K562 (cell line): ENCODE results near the gene LITAF. TPM values are rescaled to one million over a fixed set of nuclear protein-coding genes. Genes with fewer than 3 reads are reported as not detected.

Experiments
- HDGF ChIP-seq: fragments of 450-650 bp; IDR thresholded peaks from 2 replicates; pipeline ENCODE4 v1.6.1; 2016
- LEF1 ChIP-seq: fragments of 450-650 bp; IDR thresholded peaks from 2 replicates; pipeline ENCODE4 v1.6.1; 2016; ENCODE audit warnings: mild to moderate bottlenecking
- MECOM ChIP-seq: fragments of 250-450 bp; sonication (Bioruptor Pico); IDR thresholded peaks from 2 replicates; pipeline ENCODE4 v1.8.0; 2022; ENCODE audit warnings: inconsistent platforms
- PPARD ChIP-seq: fragments of 250-450 bp; sonication (Bioruptor Pico); IDR thresholded peaks from 2 replicates; pipeline ENCODE4 v1.8.0; 2022; ENCODE audit warnings: inconsistent platforms, mild to moderate bottlenecking, moderate library complexity
- TRIM28 ChIP-seq: fragments of 450-650 bp; IDR thresholded peaks from 2 replicates; pipeline ENCODE4 v1.6.1; 2017
- ZFP36 ChIP-seq: fragments of 150-350 bp; IDR thresholded peaks from 2 replicates; pipeline ENCODE4 v1.6.1; 2018; ENCODE audit warnings: low read length, low read depth; ENCODE audit not compliant: partially characterized antibody
- polyA plus RNA-seq, 8 experiments: library from polyadenylated mRNA; depleted of rRNA in 4 of 8; stranded (reverse) in 5 of 8; unstranded in 3 of 8; fragments of >200 nt; fragmentation: Nextera tagmentation in 2 of 8; fragmentation: Illumina TruSeq in 1 of 8; extraction: Ambion mirVana in 2 of 8; extraction: Trizol in 1 of 8; gene quantifications; 2 replicates each; pipeline versions ENCODE4 v1.2.1 to v1.2.3, GENCODE V29; 2011 to 2014; ENCODE audit warnings: inconsistent platforms in 1 of 8, missing spikeins in 1 of 8
- total RNA-seq, 7 experiments: library from RNA; depleted of rRNA in 6 of 7; stranded (reverse); fragments of >200 nt in 6 of 7; fragmentation: Illumina TruSeq in 2 of 7; extraction: Trizol in 2 of 7; gene quantifications; 2 replicates each; pipeline versions ENCODE4 v1.2.1 to v1.2.3, GENCODE V29; 2011 to 2021; ENCODE audit warnings: low replicate concordance in 1 of 7
- TF ChIP-seq, protein P1 (sequence below): fragments of 450-650 bp; IDR thresholded peaks from 2 replicates; pipeline ENCODE4 v1.6.1; 2016; ENCODE audit warnings: mild to moderate bottlenecking, moderate library complexity
- TF ChIP-seq, protein P2 (sequence below): fragments of 200-800 bp; sonication (Bioruptor generic); IDR thresholded peaks from 2 replicates; pipeline ENCODE4 v1.6.1; 2017; ENCODE audit warnings: missing genetic modification characterization, missing compliant biosample characterization
- TF ChIP-seq, protein P3 (sequence below): fragments of 250-450 bp; sonication (Bioruptor Pico); IDR thresholded peaks from 2 replicates; pipeline ENCODE4 v1.8.0; 2022; ENCODE audit warnings: moderate library complexity, mild to moderate bottlenecking, inconsistent platforms
- TF ChIP-seq, protein P4 (sequence below): fragments of 450-650 bp; formaldehyde crosslinking; IDR thresholded peaks from 2 replicates; pipeline ENCODE4 v1.4.0; 2020; ENCODE audit warnings: mild to moderate bottlenecking, mixed read lengths

The LITAF gene
- total and polyA plus RNA-seq, 9 of the 15 experiments (the other 6 are each of a cell fraction or from before 2014, with no cell fraction given), result 4.1 to 17.8 (median 11.9) TPM

DNA sequence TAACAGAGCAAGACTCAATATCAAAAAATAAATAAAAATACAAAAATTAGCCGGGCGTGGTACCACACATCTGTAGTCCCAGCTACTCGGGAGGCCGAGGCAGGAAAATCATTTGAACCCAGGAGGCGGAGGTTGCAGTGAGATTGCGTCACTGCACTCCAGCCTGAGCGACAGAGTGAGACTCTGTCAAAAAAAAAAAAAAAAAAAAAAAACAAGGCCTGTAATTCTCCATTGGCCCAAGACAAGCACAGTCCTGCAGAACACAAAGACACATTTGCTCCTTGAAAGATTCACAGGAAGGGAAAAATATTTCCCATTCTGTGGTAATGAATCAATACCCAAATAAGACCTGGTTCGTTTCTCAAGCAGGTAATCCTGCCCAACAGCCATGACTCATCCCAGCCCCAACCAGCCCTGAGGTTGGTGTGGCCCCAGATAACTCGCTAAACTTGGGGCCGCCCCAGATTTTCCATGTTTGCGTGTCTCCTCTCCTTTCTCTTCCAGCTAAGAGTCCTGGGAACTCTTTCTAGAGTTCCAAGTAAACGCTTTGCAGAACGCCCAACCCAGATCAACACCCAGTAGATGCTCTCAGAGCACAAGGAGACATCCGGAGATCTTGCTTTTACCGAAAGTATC, 41.2 kb upstream of the LITAF start (continued):
- TF ChIP-seq, protein P1, sequence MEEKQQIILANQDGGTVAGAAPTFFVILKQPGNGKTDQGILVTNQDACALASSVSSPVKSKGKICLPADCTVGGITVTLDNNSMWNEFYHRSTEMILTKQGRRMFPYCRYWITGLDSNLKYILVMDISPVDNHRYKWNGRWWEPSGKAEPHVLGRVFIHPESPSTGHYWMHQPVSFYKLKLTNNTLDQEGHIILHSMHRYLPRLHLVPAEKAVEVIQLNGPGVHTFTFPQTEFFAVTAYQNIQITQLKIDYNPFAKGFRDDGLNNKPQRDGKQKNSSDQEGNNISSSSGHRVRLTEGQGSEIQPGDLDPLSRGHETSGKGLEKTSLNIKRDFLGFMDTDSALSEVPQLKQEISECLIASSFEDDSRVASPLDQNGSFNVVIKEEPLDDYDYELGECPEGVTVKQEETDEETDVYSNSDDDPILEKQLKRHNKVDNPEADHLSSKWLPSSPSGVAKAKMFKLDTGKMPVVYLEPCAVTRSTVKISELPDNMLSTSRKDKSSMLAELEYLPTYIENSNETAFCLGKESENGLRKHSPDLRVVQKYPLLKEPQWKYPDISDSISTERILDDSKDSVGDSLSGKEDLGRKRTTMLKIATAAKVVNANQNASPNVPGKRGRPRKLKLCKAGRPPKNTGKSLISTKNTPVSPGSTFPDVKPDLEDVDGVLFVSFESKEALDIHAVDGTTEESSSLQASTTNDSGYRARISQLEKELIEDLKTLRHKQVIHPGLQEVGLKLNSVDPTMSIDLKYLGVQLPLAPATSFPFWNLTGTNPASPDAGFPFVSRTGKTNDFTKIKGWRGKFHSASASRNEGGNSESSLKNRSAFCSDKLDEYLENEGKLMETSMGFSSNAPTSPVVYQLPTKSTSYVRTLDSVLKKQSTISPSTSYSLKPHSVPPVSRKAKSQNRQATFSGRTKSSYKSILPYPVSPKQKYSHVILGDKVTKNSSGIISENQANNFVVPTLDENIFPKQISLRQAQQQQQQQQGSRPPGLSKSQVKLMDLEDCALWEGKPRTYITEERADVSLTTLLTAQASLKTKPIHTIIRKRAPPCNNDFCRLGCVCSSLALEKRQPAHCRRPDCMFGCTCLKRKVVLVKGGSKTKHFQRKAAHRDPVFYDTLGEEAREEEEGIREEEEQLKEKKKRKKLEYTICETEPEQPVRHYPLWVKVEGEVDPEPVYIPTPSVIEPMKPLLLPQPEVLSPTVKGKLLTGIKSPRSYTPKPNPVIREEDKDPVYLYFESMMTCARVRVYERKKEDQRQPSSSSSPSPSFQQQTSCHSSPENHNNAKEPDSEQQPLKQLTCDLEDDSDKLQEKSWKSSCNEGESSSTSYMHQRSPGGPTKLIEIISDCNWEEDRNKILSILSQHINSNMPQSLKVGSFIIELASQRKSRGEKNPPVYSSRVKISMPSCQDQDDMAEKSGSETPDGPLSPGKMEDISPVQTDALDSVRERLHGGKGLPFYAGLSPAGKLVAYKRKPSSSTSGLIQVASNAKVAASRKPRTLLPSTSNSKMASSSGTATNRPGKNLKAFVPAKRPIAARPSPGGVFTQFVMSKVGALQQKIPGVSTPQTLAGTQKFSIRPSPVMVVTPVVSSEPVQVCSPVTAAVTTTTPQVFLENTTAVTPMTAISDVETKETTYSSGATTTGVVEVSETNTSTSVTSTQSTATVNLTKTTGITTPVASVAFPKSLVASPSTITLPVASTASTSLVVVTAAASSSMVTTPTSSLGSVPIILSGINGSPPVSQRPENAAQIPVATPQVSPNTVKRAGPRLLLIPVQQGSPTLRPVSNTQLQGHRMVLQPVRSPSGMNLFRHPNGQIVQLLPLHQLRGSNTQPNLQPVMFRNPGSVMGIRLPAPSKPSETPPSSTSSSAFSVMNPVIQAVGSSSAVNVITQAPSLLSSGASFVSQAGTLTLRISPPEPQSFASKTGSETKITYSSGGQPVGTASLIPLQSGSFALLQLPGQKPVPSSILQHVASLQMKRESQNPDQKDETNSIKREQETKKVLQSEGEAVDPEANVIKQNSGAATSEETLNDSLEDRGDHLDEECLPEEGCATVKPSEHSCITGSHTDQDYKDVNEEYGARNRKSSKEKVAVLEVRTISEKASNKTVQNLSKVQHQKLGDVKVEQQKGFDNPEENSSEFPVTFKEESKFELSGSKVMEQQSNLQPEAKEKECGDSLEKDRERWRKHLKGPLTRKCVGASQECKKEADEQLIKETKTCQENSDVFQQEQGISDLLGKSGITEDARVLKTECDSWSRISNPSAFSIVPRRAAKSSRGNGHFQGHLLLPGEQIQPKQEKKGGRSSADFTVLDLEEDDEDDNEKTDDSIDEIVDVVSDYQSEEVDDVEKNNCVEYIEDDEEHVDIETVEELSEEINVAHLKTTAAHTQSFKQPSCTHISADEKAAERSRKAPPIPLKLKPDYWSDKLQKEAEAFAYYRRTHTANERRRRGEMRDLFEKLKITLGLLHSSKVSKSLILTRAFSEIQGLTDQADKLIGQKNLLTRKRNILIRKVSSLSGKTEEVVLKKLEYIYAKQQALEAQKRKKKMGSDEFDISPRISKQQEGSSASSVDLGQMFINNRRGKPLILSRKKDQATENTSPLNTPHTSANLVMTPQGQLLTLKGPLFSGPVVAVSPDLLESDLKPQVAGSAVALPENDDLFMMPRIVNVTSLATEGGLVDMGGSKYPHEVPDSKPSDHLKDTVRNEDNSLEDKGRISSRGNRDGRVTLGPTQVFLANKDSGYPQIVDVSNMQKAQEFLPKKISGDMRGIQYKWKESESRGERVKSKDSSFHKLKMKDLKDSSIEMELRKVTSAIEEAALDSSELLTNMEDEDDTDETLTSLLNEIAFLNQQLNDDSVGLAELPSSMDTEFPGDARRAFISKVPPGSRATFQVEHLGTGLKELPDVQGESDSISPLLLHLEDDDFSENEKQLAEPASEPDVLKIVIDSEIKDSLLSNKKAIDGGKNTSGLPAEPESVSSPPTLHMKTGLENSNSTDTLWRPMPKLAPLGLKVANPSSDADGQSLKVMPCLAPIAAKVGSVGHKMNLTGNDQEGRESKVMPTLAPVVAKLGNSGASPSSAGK, result peak; percentile 43; the same call in 1 of the 2 replicates
- TF ChIP-seq, protein P2, sequence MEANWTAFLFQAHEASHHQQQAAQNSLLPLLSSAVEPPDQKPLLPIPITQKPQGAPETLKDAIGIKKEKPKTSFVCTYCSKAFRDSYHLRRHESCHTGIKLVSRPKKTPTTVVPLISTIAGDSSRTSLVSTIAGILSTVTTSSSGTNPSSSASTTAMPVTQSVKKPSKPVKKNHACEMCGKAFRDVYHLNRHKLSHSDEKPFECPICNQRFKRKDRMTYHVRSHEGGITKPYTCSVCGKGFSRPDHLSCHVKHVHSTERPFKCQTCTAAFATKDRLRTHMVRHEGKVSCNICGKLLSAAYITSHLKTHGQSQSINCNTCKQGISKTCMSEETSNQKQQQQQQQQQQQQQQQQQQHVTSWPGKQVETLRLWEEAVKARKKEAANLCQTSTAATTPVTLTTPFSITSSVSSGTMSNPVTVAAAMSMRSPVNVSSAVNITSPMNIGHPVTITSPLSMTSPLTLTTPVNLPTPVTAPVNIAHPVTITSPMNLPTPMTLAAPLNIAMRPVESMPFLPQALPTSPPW (CRISPR knock-in tag), result peak; percentile 55
- TF ChIP-seq ZFP36 (no peak), LEF1 (peak; percentile 63; the same call in 1 of the 2 replicates), PPARD (CRISPR knock-in tag) (no peak), TRIM28 (no peak), HDGF (no peak), MECOM (CRISPR knock-in tag) (no peak)
- TF ChIP-seq, protein P3, sequence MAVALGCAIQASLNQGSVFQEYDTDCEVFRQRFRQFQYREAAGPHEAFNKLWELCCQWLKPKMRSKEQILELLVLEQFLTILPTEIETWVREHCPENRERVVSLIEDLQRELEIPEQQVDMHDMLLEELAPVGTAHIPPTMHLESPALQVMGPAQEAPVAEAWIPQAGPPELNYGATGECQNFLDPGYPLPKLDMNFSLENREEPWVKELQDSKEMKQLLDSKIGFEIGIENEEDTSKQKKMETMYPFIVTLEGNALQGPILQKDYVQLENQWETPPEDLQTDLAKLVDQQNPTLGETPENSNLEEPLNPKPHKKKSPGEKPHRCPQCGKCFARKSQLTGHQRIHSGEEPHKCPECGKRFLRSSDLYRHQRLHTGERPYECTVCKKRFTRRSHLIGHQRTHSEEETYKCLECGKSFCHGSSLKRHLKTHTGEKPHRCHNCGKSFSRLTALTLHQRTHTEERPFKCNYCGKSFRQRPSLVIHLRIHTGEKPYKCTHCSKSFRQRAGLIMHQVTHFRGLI (CRISPR knock-in tag), result no peak; the same call in 1 of the 2 replicates
- TF ChIP-seq, protein P4, sequence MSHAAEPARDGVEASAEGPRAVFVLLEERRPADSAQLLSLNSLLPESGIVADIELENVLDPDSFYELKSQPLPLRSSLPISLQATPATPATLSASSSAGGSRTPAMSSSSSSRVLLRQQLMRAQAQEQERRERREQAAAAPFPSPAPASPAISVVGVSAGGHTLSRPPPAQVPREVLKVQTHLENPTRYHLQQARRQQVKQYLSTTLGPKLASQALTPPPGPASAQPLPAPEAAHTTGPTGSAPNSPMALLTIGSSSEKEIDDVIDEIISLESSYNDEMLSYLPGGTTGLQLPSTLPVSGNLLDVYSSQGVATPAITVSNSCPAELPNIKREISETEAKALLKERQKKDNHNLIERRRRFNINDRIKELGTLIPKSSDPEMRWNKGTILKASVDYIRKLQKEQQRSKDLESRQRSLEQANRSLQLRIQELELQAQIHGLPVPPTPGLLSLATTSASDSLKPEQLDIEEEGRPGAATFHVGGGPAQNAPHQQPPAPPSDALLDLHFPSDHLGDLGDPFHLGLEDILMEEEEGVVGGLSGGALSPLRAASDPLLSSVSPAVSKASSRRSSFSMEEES, result no peak
